ENCODE measurements around the gene TMEM140. TPM values are rescaled to one million over a fixed set of nuclear protein-coding genes. Genes with fewer than 3 reads are reported as not detected.

The TMEM140 gene
- 3.1 and 4.7 TPM in 2 replicates for total RNA-seq

DNA sequence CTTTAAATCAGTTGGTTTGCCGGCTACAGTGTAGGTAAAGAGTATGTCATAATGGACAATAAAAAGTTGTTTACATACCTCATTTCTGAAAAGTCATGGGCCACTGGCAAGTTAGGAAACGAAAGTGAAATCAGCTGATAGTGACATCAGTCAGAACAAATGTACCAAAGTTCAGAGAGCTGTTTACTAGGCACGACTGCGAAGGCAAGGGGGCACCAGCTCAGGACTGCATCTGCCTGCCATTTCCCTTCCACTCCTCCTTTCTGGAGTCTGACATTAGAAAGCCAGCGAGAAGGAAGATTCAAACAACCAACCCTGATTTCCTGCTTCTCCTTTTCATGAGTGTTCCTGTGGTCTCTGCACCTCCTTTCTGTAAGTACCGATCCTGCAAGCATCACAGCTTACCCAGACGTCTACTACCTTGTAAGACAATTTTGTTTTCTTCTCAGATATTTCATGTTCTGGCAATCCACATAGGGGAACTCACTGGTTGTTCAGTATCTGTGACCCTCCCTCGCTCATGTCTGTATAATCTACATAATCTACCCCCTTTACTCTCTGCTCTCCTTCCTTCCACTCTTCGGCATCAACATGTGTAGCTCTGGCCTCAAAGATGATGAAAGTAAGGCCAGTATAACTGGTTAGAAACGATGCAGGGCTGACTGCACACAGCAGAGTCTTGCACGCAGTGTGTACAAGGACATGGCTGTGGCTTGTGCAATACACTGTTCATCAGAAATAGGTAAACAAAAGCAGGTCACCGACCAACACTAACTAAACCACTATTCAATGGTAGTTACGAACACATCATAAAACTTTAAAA lies at the start of gene TMEM140:
TSS of gene TMEM140 (plus strand) at position 174 of the 823 bp plus-strand sequence. CDS start 16,370 bp downstream, outside the sequence.

DNA sequence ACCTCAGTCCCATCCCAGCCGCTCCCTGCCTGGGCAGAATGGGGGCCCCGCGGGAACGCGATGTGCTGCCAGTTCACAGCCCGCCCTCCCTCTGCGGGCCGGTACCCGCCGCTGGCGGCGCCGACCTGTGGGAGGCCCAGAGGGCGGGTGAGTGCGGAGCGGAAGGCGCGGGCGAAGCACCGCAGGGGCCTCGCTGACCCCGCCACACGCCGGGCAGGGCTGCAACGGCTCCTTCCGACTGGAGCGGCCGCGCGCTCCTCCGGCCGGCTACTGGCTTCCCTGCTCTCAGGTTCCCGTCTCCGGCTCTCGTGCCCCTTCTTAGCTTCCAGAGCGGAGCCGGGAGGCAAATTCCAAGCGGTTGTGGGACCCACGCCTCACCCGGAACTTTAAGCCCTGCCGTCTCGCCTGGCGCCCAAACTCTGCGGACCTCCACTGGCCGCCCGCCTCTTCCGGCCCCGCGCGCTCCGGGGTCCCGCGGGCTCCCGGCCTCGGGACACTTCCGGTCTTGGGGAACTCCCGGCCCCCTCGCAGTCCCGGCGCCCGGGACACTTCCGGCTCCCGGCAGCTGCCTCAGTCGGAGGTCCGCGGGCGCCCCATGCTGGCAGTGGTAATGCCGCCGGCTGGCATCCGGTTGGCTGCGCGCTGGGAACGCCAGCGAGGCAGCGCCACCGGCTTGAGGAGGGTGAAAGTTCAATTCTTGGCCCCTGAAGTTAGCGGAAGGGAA lies 22.6 kb downstream of the TMEM140 start, which contains the start of gene CYREN:
TSS of gene CYREN (minus strand) at position 434 of the 724 bp plus-strand sequence. CDS start 1,785 bp downstream, outside the sequence.

DNA sequence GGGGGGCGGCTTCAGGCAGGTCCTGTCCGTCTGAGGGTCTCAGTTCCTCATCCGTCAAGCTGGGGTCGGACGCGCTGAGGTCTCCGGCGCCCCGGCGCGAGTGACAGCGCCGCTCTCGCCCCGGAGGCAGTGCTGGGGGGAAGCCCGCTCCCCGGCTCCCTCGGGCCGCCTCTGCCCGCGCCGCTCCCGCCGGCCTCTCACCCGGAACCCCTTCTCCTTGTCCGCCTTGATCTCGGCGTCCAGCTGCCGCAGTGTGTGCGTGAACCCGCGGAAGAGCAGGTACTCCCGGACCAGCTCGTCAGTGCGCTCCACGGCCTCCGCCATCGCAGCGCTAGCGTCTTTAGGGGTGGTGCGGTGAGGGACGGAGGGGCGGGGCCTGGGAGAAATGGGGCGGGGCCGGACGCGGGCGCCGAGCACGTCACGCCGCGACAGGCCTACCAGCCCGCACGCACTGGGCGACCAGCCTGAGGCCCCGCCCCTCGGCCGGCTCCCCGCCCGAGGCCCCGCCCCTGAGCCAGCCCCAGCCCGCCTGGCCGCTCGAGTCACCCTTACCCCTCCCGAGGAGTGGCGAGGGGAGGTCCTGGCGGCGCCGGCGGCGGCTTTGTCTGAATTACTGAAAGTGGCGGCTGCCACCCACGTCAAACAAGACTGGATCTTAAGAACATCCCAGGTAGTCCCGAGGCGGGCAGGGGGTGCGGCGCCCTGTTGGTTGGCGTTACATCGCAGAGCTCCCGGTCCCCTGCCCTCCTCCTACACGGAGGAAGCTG lies 63.5 kb downstream of the TMEM140 start, which contains the start of gene WDR91:
TSS of gene WDR91 (minus strand) at position 348 of the 767 bp plus-strand sequence. CDS start at position 324, 24 bp downstream.

Small RNA genes within 50 kb of the gene (small RNA-seq; reads per million reads assigned to genes)
- gene MIR6509, result not detected

Other genes starting within 250 kb of the TMEM140 start
- 0.73 and 1.3 TPM in 2 replicates for gene AGBL3, start 161.6 kb upstream of the TMEM140 start, total RNA-seq
- 39.0 and 48.7 TPM in 2 replicates for gene CYREN, start 22.6 kb downstream of the TMEM140 start, total RNA-seq
- gene WDR91, start 63.5 kb downstream of the TMEM140 start, total RNA-seq, result 9.0 and 20.9 TPM in 2 replicates
- gene STRA8, start 85.8 kb downstream of the TMEM140 start, total RNA-seq, result not detected in 2 replicates

All from hair follicle dermal papilla cell (primary cell).